Vagina (tissue), 2 donors: ENCODE results near the gene PLD5. TPM values are rescaled to one million over a fixed set of nuclear protein-coding genes. Genes with fewer than 3 reads are reported as not detected.

Experiments
- DNase-seq, 2 donors: peaks; one replicate each; pipeline ENCODE4 v3.0.0-alpha.2; 2017; ENCODE audit errors: extremely low spot score in 2 of 2
- H3K27ac ChIP-seq: fragments of 200-600 bp; sonication (generic); one replicate; pipeline ENCODE4 v1.5.1; 2019
- H3K27me3 ChIP-seq: fragments of 200-600 bp; sonication (generic); one replicate; pipeline ENCODE4 v1.5.1; 2019
- H3K36me3 ChIP-seq, 2 donors: fragments of 200-600 bp; sonication (generic); one replicate each; pipeline ENCODE4 v1.5.1; 2017 to 2019
- H3K4me1 ChIP-seq: fragments of 200-600 bp; sonication (generic); one replicate; pipeline ENCODE4 v1.5.1; 2019
- H3K4me3 ChIP-seq, 2 donors: fragments of 200-600 bp; sonication (generic); 1 replicate in 1 of 2; 2 replicates in 1 of 2; pipeline ENCODE4 v1.5.1; 2016 to 2019
- H3K9me3 ChIP-seq: fragments of 200-600 bp; sonication (generic); one replicate; pipeline ENCODE4 v1.5.1; 2019
- POLR2A ChIP-seq, 2 donors: fragments of 450-650 bp; IDR thresholded peaks; one replicate each; pipeline ENCODE4 v1.6.1; 2017; ENCODE audit warnings: antibody characterized with exemption in 2 of 2, mild to moderate bottlenecking in 2 of 2, moderate library complexity in 2 of 2
- POLR2AphosphoS5 ChIP-seq, 2 donors: sonication (generic); formaldehyde crosslinking; IDR thresholded peaks; one replicate each; pipeline ENCODE4 v1.9.0; 2017; ENCODE audit warnings: antibody characterized with exemption in 2 of 2, mild to moderate bottlenecking in 2 of 2, low read depth in 1 of 2; ENCODE audit not compliant: insufficient read depth in 1 of 2
- intact Hi-C: fragments of 100-400 bp; cut with DNase I; formaldehyde crosslinking; loops from one replicate; pipeline ENCODE4 v1.15.1; 2023
- total RNA-seq: library from RNA; depleted of rRNA; stranded (reverse); fragments of >200 nt; gene quantifications from one replicate; pipeline ENCODE4 v1.2.3, GENCODE V29; 2016
- TF ChIP-seq, protein P1 (sequence below), 3 experiments: fragments of 450-650 bp in 2 of 3; fragments of 200-600 bp in 1 of 3; sonication (generic) in 1 of 3; IDR thresholded peaks; one replicate each; pipeline ENCODE4 v1.5.1; 2017 to 2019; ENCODE audit warnings: antibody characterized with exemption in 3 of 3, mild to moderate bottlenecking in 2 of 3, moderate library complexity in 2 of 3

PLD5 gene
- total RNA-seq, 1 donor from 2014 or later, result 1.5 TPM

DNA sequence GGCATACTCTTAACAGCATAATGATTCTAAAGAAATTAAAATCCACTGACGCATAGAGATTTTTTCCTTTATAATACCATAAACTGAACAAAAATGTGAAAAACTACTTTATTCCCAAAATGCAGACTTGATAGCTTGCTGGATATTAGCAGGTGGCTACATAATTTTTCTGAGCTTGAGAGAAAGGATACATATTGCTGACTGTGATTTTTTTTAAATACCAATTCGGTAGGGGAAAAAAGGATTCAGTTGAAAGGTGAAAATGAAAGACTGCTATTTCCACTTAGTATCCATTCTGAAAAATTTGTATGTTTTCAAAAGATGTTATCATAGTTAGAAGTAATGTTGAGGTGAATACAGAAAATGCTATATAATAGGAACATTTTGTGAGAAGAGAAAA, 435.6 kb downstream of the PLD5 start:
- H3K4me1 ChIP-seq, result no peaks in the 10 kb centered on the region
- DNase-seq, result no peak
- no peak overlapping the region for H3K27ac ChIP-seq
- no peaks in the 10 kb centered on the region for H3K36me3 ChIP-seq
- no peak overlapping the region for H3K4me3 ChIP-seq
- intact Hi-C loops, result no loop called here
- no peaks in the 10 kb centered on the region for H3K9me3 ChIP-seq
- TF ChIP-seq, protein P1, sequence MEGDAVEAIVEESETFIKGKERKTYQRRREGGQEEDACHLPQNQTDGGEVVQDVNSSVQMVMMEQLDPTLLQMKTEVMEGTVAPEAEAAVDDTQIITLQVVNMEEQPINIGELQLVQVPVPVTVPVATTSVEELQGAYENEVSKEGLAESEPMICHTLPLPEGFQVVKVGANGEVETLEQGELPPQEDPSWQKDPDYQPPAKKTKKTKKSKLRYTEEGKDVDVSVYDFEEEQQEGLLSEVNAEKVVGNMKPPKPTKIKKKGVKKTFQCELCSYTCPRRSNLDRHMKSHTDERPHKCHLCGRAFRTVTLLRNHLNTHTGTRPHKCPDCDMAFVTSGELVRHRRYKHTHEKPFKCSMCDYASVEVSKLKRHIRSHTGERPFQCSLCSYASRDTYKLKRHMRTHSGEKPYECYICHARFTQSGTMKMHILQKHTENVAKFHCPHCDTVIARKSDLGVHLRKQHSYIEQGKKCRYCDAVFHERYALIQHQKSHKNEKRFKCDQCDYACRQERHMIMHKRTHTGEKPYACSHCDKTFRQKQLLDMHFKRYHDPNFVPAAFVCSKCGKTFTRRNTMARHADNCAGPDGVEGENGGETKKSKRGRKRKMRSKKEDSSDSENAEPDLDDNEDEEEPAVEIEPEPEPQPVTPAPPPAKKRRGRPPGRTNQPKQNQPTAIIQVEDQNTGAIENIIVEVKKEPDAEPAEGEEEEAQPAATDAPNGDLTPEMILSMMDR (IDR thresholded peaks at IDR 0.05), result no peak
- TF ChIP-seq POLR2A (IDR thresholded peaks at IDR 0.05) (no peak), POLR2AphosphoS5 (IDR thresholded peaks at IDR 0.05; ENCODE audit: insufficient read depth in 1 of 2, low read depth in 1 of 2) (no peak)
- no peaks in the 10 kb centered on the region for H3K27me3 ChIP-seq

DNA sequence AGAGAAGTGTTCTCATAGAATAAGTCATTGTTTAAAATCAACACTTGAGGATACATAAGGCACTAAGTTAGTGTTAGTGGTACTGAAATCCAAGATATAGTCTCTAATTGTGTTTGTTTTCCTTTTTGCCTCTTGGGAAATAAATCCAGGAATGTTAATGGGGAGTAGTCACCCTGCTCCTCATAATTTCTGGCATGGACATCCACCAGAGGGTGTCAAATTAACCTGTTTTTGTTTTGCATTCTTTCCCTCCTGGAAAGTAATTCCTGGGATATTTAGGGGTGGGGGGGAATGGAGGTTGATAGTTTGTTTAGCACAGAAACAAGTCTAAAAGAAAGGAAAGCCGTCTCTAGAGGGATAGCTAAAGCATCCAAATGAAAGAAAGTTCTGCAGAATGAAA, 437.8 kb downstream of the PLD5 start:
- DNase-seq, result no peak
- Histone ChIP-seq H3K27me3 (no peaks in the 10 kb centered on the region), H3K4me3 (no peak overlapping the region), H3K4me1 (no peaks in the 10 kb centered on the region), H3K27ac (no peak overlapping the region), H3K36me3 (no peaks in the 10 kb centered on the region), H3K9me3 (no peaks in the 10 kb centered on the region)
- intact Hi-C loops, result no loop called here
- TF ChIP-seq POLR2AphosphoS5 (IDR thresholded peaks at IDR 0.05; ENCODE audit: insufficient read depth in 1 of 2, low read depth in 1 of 2) (no peak), POLR2A (IDR thresholded peaks at IDR 0.05) (no peak)
- TF ChIP-seq, protein P1 (IDR thresholded peaks at IDR 0.05), result no peak

DNA sequence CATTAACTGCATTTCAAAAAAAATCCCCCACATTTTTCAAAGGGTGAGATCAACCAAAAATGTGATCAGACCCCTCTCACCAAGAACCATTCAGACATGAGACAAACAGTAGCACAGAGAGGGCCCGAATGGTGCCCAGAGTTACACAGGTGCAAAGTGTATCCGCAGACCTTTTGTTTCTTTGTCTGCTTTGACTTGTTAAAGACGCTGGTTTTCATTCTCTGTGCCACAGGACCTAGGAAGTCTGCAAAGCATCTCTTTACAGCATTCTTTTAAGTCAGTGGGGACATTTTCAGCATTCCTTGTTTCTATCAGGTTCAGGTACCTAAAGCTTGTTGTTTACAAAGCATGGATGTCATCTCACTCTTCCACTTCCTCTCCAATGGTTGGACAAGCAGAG, 438.4 kb downstream of the PLD5 start:
- intact Hi-C loops, result no loop called here

DNA sequence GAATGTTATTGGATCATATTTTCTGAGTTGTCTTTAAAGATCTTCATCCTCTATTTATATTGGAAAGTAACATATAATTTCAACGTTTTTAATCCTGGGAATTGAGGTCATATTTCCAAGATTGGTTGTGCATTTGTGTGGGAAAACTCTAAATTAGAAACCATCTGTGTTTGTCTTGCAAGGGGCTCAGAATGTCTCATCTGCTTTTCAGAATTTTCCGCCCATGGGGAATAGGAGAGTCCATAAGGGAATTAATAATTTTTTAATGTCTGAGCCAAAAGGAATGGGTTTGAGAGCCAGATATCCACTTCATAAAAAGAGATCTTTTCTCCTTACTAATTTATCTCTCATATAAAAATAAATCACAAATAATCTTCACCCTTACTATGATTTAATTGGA, 440.8 kb downstream of the PLD5 start:
- intact Hi-C loops, result no loop called here

More for the DNA sequence above, 438.4 kb downstream of the PLD5 start:
- no peaks in the 10 kb centered on the region for H3K9me3 ChIP-seq
- no peaks in the 10 kb centered on the region for H3K36me3 ChIP-seq
- no peak for DNase-seq
- H3K4me1 ChIP-seq, result no peaks in the 10 kb centered on the region
- H3K4me3 ChIP-seq, result no peak overlapping the region
- TF ChIP-seq POLR2AphosphoS5 (IDR thresholded peaks at IDR 0.05; ENCODE audit: insufficient read depth in 1 of 2, low read depth in 1 of 2) (no peak), POLR2A (IDR thresholded peaks at IDR 0.05) (no peak)
- TF ChIP-seq, protein P1 (IDR thresholded peaks at IDR 0.05), result no peak
- no peaks in the 10 kb centered on the region for H3K27me3 ChIP-seq
- no peak overlapping the region for H3K27ac ChIP-seq

GRCh38 chr1:242081446-242081845, 443.1 kb downstream of the PLD5 start:
- Histone ChIP-seq H3K27me3 (no peaks in the 10 kb centered on the region), H3K4me1 (no peaks in the 10 kb centered on the region), H3K9me3 (no peaks in the 10 kb centered on the region), H3K4me3 (no peak overlapping the region), H3K36me3 (no peaks in the 10 kb centered on the region), H3K27ac (no peak overlapping the region)
- no peak for DNase-seq
- intact Hi-C loops, result no loop called here
- TF ChIP-seq, protein P1 (IDR thresholded peaks at IDR 0.05), result no peak
- TF ChIP-seq POLR2A (IDR thresholded peaks at IDR 0.05) (no peak), POLR2AphosphoS5 (IDR thresholded peaks at IDR 0.05; ENCODE audit: insufficient read depth in 1 of 2, low read depth in 1 of 2) (no peak)

More for the DNA sequence above, 440.8 kb downstream of the PLD5 start:
- H3K9me3 ChIP-seq, result no peaks in the 10 kb centered on the region
- H3K27ac ChIP-seq, result no peak overlapping the region
- no peaks in the 10 kb centered on the region for H3K36me3 ChIP-seq
- H3K27me3 ChIP-seq, result no peaks in the 10 kb centered on the region
- DNase-seq, result no peak
- H3K4me1 ChIP-seq, result no peaks in the 10 kb centered on the region
- TF ChIP-seq, protein P1 (IDR thresholded peaks at IDR 0.05), result no peak
- TF ChIP-seq POLR2AphosphoS5 (IDR thresholded peaks at IDR 0.05; ENCODE audit: insufficient read depth in 1 of 2, low read depth in 1 of 2), result no peak
- TF ChIP-seq POLR2A (IDR thresholded peaks at IDR 0.05), result no peak
- H3K4me3 ChIP-seq, result no peak overlapping the region
